SU-DHL-6 (cell line): ENCODE data around the gene CCDC136.

ENCODE experiments used
- H2AFZ ChIP-seq: fragments of 200-600 bp; sonication (generic); 2 replicates; pipeline ENCODE4 v1.6.1; 2014; ENCODE audit warnings: low read depth, mild to moderate bottlenecking, moderate library complexity, mixed read lengths, antibody characterized with exemption, low read length; ENCODE audit not compliant: severe bottlenecking
- H3F3A ChIP-seq: fragments of 200-600 bp; shearing (Covaris generic); 2 replicates; pipeline ENCODE4 v1.6.0; 2016; ENCODE audit warnings: antibody characterized with exemption, mild to moderate bottlenecking; ENCODE audit not compliant: insufficient read depth
- H3K27ac ChIP-seq: fragments of 200-600 bp; sonication (generic); 2 replicates; pipeline ENCODE4 v1.5.1; 2016; ENCODE audit warnings: low read depth, mild to moderate bottlenecking, low read length, moderate library complexity, mixed read lengths
- H3K27me3 ChIP-seq: fragments of 200-600 bp; sonication (generic), shearing (Covaris generic); 2 replicates; pipeline ENCODE4 v1.6.0; 2014; ENCODE audit warnings: mild to moderate bottlenecking, low read length
- H3K36me3 ChIP-seq: fragments of 200-600 bp; sonication (generic); 2 replicates; pipeline ENCODE4 v1.6.1; 2014; ENCODE audit warnings: mild to moderate bottlenecking, low read length, mixed read lengths
- H3K4me2 ChIP-seq: fragments of 300-600, 200-600 bp; shearing (Covaris generic), sonication (generic); 2 replicates; pipeline ENCODE4 v1.6.0; 2014; ENCODE audit warnings: low read length, low read depth, mild to moderate bottlenecking; ENCODE audit not compliant: poor library complexity, severe bottlenecking
- H3K4me3 ChIP-seq: fragments of 200-600 bp; sonication (generic); 2 replicates; pipeline ENCODE4 v1.5.1; 2014; ENCODE audit warnings: antibody characterized with exemption, low read length, mild to moderate bottlenecking, mixed read lengths; ENCODE audit not compliant: insufficient read depth, poor library complexity, severe bottlenecking
- H3K79me2 ChIP-seq: fragments of 200-600 bp; sonication (generic); 2 replicates; pipeline ENCODE4 v1.6.1; 2014; ENCODE audit warnings: mild to moderate bottlenecking, low read length, moderate library complexity; ENCODE audit not compliant: insufficient read depth
- H3K9ac ChIP-seq: fragments of 200-600 bp; sonication (generic); 2 replicates; pipeline ENCODE4 v1.7.0; 2014; ENCODE audit warnings: mild to moderate bottlenecking, low read length
- H3K9me2 ChIP-seq: fragments of 200-600 bp; sonication (generic); replicated peaks from 2 replicates; pipeline ENCODE4 v1.6.1; 2014; ENCODE audit warnings: low read length; ENCODE audit not compliant: insufficient read depth
- H3K9me3 ChIP-seq: fragments of 200-600 bp; sonication (generic); 2 replicates; pipeline ENCODE4 v1.6.1; 2014; ENCODE audit warnings: low read length, mixed read lengths; ENCODE audit not compliant: insufficient read depth
- H4K20me1 ChIP-seq: fragments of 200-600 bp; sonication (generic); 2 replicates; pipeline ENCODE4 v1.6.1; 2014; ENCODE audit warnings: low read depth, mild to moderate bottlenecking, antibody characterized with exemption, low read length, moderate library complexity, mixed read lengths
- CTCF ChIP-seq: fragments of 200-600 bp; sonication (generic); IDR thresholded peaks from one replicate; pipeline ENCODE4 v1.5.1; 2017; ENCODE audit warnings: antibody characterized with exemption, mild to moderate bottlenecking, low read length, moderate library complexity; ENCODE audit not compliant: insufficient read depth, poor library complexity, severe bottlenecking
- EZH2phosphoT487 ChIP-seq: fragments of 200-600 bp; sonication (generic), shearing (Covaris generic); conservative IDR thresholded peaks from 2 replicates; pipeline ENCODE4 v1.6.1; 2018; ENCODE audit warnings: mild to moderate bottlenecking, antibody characterized with exemption, low read length, moderate library complexity, mixed read lengths

The CCDC136 gene

GRCh38 chr7:128869138-128869943 lies 77.6 kb downstream of the CCDC136 start:
- H3K27ac ChIP-seq: no peak overlapping the region
- H4K20me1 ChIP-seq: no peaks in the 10 kb centered on the region
- H3K9me3 ChIP-seq: no peaks in the 10 kb centered on the region
- no peak overlapping the region for H3K4me3 ChIP-seq
- H3K4me2 ChIP-seq: peak overlapping the region; percentile 31
- no peaks in the 10 kb centered on the region for H3K27me3 ChIP-seq
- H2AFZ ChIP-seq: no peak overlapping the region
- H3K79me2 ChIP-seq: no peaks in the 10 kb centered on the region
- no peak overlapping the region for H3K9ac ChIP-seq
- peaks cover 4% of the 10 kb centered on the region; the same call in 1 of the 2 replicates for H3F3A ChIP-seq
- H3K9me2 ChIP-seq: no peaks in the 10 kb centered on the region
- no peaks in the 10 kb centered on the region for H3K36me3 ChIP-seq
- TF ChIP-seq EZH2phosphoT487 (no peak), CTCF (no peak)

- TF ChIP-seq CTCF: no peak
- TF ChIP-seq EZH2phosphoT487: no peak
- H2AFZ ChIP-seq: no peak overlapping the region
- no peak overlapping the region for H3K4me2 ChIP-seq
- H4K20me1 ChIP-seq: no peaks in the 10 kb centered on the region
- no peak overlapping the region for H3K27ac ChIP-seq
- no peak overlapping the region for H3K9ac ChIP-seq
- H3K36me3 ChIP-seq: no peaks in the 10 kb centered on the region
- no peaks in the 10 kb centered on the region for H3K27me3 ChIP-seq
- H3K79me2 ChIP-seq: no peaks in the 10 kb centered on the region
- H3F3A ChIP-seq: peaks cover 4% of the 10 kb centered on the region; the same call in 1 of the 2 replicates
- no peaks in the 10 kb centered on the region for H3K9me3 ChIP-seq
- H3K4me3 ChIP-seq: no peak overlapping the region
- H3K9me2 ChIP-seq: no peaks in the 10 kb centered on the region
Measured at GRCh38 chr7:128869944-128870285, 78.1 kb downstream of the CCDC136 start.

GRCh38 chr7:128871050-128871449 lies 79.3 kb downstream of the CCDC136 start:
- H3K27me3 ChIP-seq: no peaks in the 10 kb centered on the region
- H3F3A ChIP-seq: peaks cover 4% of the 10 kb centered on the region; the same call in 1 of the 2 replicates
- no peak overlapping the region for H3K4me2 ChIP-seq
- H3K4me3 ChIP-seq: no peak overlapping the region
- H2AFZ ChIP-seq: no peak overlapping the region
- TF ChIP-seq CTCF (no peak), EZH2phosphoT487 (no peak)
- no peaks in the 10 kb centered on the region for H3K79me2 ChIP-seq
- no peaks in the 10 kb centered on the region for H3K9me3 ChIP-seq
- H3K27ac ChIP-seq: no peak overlapping the region
- no peaks in the 10 kb centered on the region for H3K36me3 ChIP-seq
- H4K20me1 ChIP-seq: no peaks in the 10 kb centered on the region
- no peak overlapping the region for H3K9ac ChIP-seq
- H3K9me2 ChIP-seq: no peaks in the 10 kb centered on the region
